ENCODE measurements around the gene DENND10.
"Not testable (repeated sequence)": the region's sequence is repeated elsewhere in the genome, so short reads cannot be mapped to it uniquely, and the experiment has no call there.

Gene DENND10

GRCh38 chr10:119133949-119134348 lies 30.0 kb downstream of the DENND10 start:
- DNase-seq: no peak

GRCh38 chr10:119135513-119135881 lies 31.6 kb downstream of the DENND10 start:
- no peak for DNase-seq

DNA sequence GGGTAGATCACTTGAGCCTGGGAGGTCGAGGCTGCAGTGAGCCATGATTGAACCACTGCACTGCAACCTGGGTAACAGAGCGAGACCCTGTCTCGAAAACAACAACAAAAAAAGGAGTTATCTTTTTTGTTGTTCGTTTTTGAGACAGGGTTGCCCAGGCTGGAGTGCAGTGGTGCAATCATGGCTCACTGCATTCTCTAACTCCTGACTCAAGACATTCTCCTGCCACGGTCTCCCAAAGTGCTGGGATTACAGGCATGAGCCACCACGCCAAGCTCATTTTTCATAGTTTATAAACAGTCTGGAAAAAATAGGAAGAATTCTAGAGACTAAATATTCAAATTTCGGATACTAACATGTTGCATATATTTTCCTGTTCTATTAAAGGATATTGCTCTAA lies 32.2 kb downstream of the DENND10 start:
- DNase-seq: no peak

GRCh38 chr10:119137878-119138277 lies 34.0 kb downstream of the DENND10 start:
- DNase-seq: not testable (repeated sequence)

DNA sequence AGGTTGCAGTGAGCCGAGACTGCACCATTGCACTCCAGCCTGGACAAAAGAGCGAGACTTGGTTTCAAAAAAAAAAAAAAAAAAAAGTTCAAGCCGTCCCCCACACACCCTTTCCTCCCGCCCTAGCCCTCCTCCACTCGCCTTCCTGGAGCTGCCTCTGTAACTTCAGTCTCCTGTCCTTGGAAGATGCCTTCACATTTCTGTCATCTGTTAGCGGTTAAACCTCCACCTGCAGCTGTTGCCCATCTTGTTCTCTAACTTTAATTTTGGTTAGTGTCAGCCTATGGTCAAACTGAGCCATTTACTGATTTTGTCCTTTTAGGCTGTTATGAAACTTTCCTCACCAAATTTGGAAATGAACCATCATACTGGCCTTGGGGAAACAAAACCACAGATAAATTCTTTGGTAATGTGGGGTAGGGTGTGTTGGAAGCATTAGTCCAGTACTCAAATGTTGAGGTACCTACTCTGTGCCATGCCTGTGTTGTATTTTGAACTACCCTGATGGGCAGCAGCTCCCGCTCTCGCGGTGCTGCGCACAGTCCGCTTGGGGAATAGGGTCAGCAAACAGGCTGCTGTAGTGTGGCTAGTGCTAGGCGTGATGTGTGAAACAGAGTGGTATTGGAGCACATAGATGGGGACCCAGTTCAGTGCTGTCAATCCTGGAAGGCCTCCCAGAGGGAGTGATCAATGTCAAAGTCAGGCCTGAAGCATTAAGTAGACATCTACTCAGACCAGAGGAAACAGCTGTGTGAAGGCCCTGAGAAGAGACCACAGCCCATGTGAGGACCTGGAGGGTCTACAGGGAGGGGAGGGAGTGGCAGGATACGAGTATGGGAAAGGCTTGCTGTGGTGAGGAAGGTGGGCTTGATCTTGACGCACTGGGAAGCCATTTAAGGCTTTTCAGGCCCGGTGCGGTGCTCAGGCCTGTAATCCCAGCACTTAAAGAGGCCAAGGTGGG lies 34.7 kb downstream of the DENND10 start:
- no peak for DNase-seq

DNA sequence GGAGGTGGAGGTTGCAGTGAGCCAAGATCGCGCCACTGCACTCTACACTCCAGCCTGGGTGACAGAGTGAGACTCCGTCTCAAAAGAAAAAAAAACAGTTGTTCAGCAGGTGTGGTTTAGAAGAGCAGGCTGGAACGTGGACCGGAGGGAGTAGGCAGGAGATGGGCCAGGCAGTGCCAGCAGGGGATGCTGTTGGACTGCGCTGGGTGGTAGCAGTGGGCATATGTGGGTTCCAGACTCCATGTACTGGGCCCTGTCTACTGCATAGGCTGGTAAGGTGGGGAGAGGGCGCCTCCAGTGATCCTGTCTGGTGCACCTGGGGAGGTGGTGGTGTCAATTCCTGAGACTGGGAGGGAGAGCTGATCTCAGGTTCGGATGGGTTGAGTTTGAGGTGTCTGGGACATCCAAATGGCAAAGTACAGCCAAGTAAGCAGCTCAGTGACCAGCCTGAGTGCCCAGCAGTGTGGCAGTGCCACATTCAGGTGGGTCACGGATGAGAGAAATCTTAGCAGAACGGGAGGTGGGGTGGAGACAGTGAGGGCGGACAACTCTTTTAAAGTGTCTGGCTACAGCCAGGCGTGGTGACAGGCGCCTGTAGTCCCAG lies 35.7 kb downstream of the DENND10 start:
- DNase-seq: no peak

DNA sequence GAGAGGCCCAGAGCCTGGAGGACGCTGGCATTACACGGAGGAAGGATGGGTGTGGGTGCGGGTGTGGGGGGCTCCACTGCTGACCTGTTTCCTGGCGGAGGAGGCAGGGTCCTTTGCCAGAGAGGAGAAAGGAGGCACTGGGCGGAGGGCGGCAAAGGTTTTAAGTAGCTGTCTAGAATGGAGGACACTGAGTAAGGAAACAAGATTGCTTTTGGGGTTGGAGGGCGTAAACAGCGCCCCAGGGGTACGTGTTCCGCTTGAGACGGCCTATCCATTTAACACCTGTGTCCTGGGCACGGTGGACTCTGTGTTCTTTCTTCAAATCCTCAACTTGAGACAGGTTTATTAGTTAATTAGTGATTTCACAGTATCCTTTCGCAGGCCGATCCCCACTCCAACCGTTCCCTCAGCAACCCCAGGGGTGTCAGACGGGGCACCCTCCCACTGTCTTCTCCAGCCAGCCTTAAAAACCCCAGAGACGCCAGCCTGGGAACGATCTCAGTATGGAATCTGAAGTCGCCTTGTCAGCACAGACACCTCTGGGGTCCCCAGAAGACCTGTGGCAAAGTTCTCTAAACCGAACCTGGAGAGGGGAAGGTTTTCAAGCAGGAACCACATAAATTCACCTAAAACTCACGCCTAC lies 36.8 kb downstream of the DENND10 start:
- DNase-seq: no peak

- DNase-seq: no peak
Observed at GRCh38 chr10:119143657-119144056, 39.7 kb downstream of the DENND10 start.

DNA sequence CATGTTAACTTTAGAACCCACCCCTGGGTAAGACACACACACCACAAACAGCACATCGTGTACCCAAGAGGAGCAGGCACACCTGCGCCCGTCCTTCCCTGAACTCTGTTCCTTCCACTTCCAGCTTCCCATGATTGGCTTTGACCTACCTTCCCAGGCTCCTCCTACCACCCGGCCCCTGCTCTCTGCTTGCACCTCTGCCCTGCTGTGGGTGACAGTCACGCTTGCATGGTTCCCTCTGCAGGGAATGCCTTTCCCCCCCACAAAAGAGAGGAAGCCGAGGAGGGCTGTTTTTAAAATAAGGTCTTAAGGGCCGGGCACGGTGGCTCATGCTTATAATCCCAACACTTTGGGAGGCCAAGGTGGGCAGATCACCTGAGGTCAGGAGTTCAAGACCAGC lies 45.2 kb downstream of the DENND10 start:
- no peak for DNase-seq

GRCh38 chr10:119149729-119150128 lies 45.8 kb downstream of the DENND10 start:
- DNase-seq: no peak

GRCh38 chr10:119151601-119152000 lies 47.7 kb downstream of the DENND10 start:
- not testable (repeated sequence) for DNase-seq

DNA sequence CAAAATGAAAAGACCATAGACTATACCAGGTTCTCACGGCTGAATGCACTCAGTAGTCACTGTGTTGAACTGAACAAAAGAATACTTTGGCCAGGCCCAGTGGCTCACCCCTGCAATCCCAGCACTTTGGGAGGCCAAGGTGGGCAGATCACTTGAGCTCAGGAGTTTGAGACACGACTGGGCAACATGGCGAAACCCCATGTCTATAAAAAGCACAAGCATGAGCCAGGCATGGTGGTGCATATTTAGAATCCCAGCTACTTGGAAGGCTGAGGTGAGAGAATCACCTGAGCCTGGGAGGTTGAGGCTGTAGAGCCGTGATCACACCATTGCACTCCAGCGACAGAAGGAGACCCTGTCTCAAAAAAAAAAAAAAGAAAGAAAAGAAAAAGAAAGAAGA lies 49.1 kb downstream of the DENND10 start:
- no peak for DNase-seq

- DNase-seq: no peak
Observed at GRCh38 chr10:119153661-119154060, 49.7 kb downstream of the DENND10 start.

DNA sequence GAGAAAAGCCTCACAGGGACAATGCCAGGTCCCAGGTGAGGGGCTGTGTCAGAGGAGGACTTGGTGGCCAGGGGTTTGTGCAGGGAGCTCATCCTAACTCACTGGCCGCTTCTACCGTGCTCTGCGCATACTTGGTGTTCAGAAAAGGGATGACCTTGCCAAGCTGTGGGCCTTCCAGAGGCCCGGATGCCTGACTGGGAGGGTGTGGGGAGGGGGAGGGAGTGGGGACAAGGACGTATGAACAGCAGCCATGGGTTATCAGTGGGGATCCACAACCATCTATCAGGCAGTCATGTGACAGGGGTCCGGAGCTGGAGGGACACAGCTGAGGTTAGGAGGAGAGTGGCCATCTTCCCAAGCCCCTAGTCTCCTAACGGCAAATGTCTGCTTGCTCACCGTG lies 55.4 kb downstream of the DENND10 start:
- no peak for DNase-seq

DNA sequence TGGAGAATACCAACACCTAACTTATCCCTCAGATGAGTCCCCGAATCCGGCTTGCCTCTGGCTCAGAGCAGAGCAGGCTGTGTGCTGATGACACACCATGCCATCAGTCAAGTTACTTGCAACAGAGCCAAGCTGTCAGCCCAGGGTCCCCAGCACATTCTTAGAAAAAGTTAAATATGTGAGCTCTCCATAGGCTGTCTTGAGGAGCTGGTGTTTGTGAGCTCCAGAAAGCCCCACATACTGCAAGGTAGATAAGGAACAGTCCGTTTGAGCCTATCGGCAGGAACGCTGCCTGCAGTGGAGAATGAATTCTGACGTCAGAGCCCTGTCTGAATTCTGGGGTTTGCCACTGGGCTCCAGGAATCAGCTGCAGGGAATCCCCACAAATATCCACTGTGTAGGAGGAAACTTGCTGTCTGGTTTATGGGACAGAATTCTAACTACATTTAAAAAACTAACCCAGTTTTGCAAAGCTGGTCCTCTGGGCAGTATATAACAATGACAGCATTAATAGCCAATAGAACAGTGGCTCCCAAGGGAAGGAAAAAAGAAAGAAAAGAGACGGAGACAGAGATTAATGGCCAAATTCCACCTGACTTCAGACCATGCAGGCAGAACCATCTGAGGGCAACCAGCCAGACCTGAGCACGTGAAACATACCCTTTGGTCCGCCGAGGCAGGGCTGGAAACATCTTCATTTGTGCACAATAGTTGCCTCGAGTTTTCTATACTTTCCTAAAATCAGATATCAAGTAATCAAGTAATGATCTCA lies 58.0 kb downstream of the DENND10 start:
- DNase-seq: no peak

GRCh38 chr10:119162452-119163092 lies 58.7 kb downstream of the DENND10 start:
- no peak for DNase-seq

DNA sequence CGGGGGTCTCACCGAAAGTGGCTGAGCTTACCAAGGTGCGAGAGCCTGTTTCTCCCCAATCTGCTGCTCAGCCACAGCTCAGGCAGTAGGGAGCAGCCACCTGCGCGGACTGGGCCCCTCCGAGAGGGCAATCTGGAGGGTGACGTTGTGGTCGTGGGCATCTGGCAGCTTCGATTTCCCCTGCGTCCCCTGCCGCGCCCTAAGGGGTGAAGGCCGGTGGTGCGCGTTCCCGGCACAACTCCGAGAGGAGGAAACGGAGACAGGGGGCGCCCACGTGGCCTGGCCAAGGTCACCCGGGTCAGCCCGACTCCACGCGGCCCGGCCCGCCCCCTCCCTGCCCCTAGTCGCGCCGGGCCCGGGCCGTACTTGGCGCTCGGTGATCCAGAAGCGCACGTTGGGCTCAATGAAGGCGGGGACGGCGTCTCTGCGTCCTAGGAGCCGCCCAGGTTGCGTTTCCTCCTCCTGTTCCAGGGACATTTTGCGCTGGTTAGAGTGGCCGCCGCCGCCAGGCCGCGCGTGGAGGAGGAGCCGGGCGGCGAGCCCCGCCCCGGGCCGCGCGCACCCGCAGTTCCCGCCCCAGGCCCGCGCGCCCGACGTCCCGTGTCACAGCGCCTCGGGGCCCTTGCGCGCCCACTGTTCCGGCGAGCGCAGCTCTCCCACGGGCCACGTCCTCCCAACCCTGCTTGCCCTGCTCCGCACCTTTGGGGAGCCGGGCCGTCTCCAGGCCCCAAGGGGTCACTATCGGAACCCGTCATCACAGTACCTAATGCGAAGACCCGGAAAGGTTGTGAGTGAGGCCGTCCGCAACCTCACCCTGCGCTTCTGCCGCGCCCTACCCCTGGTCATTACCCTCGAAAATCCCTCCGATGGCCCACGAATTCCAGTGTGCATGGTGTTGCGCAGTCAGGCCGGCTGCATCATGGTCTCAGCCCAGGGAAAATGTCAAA lies 61.5 kb downstream of the DENND10 start, which contains the start of gene SFXN4:
SFXN4 (minus strand) TSS at position 544 of the 947 bp plus-strand sequence; CDS start at position 477, 67 bp downstream.
- no peak for DNase-seq

DNA sequence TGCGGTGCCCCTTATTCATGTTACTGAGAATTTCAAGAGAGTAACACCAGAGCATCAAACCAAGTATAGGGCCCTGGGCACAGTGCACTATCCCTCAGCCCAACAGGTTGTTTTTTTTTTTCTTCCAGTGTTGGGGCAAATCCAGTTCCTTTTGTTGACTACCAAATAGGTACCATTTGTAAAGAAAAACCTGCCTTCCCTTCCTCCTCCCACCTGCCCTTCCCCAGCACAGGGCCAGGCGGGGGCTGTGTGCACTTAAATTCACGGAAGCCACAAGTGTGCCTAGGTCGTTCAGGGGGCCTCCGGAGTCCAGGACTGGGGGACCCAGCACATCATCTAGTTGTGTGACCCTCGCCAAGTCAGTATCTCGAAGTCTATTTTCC lies 62.2 kb downstream of the DENND10 start:
- DNase-seq: no peak

- DNase-seq: no peak
Observed at GRCh38 chr10:119166564-119166963, 62.7 kb downstream of the DENND10 start.

DNA sequence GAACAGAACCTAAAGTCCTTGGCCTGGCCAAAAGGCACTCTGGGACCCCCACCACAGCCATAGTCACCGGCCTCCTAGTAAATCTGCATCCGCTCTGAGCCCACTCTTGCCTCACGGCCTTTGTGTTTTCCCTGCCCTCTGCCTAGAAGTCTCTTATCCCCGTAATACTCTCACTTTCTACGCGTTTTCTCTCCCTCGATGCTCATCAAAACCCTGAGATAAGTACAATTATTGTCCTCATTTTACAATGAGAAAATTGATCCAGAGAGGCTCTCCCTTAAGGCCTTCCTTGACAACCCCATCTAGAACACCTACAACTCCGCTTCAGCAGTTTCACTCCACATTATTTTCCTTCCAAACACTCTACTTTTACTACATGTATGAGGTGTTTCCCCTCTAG lies 63.1 kb downstream of the DENND10 start:
- no peak for DNase-seq

DNA sequence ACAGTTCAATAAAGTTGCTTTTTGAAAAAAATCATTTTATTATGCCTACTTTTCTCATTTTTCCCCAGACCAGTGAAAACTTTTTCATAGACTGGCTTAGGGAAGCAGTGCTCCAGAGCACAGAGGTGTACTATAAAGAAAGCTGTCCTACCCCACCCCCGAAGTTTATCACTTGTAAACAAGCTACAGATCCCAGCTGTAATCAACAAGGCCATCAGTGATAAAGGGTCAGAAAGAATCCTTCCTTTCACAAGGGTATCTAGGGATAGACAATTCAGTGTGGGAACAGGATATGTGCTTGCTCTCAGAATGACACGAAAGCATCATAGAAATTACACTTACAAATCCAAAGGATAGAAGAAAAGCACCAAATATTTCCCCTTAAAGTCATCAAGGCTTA lies 70.2 kb downstream of the DENND10 start:
- no peak for DNase-seq

Data from NCI-H1436 treated with DMSO at 0.1 percent for 48 hours (cell line).